GM21786 (cell line): Measurements from ENCODE around the gene OSBPL6.
"Not testable (repeated sequence)": the region's sequence is repeated elsewhere in the genome, so short reads cannot be mapped to it uniquely, and the experiment has no call there.

Experiments used
- ATAC-seq: cut with Tn5 transposase; IDR thresholded peaks from one replicate; pipeline ENCODE4 v1.9.1; 2021; ENCODE audit not compliant: unreplicated experiment

Gene OSBPL6

GRCh38 chr2:178331474-178332432 lies 137.4 kb downstream of the OSBPL6 start:
- no peak for ATAC-seq

DNA sequence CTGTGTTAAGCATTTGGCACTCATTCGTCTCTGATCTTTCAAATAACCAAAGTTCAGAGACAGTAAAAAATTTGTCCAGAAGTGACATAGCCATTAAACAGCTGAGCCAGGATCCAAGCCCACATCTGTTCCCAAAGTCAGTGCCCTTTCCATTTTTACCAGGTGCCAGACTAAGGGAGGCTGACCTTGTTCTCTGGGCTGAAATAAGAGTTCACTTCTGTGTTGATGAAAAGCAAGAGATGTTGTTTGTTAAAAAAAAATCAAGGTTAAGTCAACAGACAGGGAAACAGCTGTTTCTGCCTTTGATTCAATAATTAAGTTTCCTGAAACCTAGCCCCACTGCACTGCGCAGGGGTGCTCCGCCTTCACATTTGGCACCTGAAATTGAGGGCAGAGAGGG lies 139.5 kb downstream of the OSBPL6 start:
- no peak for ATAC-seq

DNA sequence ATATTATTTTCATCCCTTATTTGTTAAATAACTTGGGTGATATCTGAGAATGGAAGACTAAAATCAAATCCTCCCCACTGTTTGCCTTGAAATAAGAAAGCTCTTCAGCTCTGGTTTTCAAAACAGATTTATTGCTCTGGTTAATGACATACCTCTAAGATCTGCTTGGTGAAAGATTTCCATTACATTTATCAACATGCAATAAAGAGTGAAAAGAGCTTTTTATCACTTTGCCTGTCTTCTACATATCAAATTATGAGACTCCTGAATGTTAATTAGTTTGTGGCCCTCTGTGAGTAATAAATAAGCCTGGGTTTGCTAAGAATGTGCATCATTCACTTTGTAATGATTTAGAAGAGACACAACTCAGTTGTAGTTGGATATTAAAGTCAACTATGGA lies 140.9 kb downstream of the OSBPL6 start:
- no peak for ATAC-seq

- ATAC-seq: no peak
Measured at GRCh38 chr2:178344121-178344520, 149.8 kb downstream of the OSBPL6 start.

DNA sequence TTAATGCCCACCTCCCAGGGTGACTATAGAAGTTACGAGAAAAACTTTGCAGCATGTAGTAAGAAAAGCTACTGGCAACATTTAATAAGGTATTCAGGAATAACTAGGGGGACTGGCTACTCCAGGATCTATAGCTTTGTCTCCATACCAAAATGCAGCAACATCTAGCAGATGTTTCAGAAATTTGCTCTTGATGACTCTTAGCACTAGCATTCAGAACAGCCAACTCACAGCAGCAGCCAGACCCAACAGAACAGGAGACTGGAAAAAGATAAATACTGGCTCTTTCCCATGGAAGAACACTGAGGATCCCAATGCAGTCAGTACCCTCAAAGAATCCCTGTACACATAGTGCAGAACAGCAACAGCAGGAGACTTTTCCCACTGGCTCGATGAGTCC lies 151.6 kb downstream of the OSBPL6 start:
- no peak for ATAC-seq

- no peak for ATAC-seq
Measured at GRCh38 chr2:178350051-178350450, 155.7 kb downstream of the OSBPL6 start.

DNA sequence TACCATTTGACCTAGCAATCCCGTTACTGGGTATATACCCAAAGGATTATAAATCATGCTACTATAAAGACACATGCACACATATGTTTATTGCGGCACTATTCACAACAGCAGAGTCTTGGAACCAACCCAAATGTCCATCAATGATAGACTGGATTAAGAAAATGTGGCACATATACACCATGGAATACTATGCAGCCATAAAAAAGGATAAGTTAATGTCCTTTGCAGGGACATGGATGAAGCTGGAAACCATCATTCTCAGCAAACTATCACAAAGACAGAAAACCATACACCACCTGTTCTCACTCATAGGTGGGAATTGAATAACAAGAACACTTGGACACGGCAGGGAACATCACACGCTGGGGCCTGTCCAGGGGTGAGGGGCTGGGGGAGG lies 163.4 kb downstream of the OSBPL6 start:
- ATAC-seq: not testable (repeated sequence)

DNA sequence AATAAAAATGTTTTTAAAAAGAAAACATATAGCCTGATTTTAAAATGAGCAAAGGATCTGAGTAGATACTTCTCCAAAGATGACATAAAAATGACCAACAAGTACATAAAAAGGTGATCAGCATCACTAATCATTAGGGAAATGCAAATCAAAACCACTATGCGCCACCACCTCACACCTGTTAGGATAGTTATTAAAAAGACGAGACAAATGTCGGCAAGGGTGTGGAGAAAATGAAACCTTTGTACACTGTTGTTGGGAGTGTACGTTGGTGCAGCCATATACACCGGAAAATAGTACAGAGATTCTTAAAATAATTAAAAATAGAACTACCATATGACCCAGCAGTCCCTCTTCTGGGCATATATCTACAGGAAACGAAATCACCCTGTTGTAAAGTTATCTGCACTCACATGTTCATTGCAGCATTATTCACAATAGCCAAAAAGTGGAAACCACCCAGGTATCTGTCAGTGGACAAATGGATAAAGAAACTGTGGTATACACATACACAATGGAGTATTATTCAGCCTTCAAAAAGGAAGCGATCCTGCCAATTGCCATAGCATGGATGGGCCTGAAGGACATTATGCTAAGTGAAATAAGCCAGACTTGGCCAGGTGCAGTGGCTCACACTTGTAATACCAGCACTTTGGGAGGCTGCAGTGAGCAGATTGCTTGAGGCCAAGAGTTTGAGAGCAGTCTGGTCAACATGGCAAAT lies 165.0 kb downstream of the OSBPL6 start:
- no peak for ATAC-seq

DNA sequence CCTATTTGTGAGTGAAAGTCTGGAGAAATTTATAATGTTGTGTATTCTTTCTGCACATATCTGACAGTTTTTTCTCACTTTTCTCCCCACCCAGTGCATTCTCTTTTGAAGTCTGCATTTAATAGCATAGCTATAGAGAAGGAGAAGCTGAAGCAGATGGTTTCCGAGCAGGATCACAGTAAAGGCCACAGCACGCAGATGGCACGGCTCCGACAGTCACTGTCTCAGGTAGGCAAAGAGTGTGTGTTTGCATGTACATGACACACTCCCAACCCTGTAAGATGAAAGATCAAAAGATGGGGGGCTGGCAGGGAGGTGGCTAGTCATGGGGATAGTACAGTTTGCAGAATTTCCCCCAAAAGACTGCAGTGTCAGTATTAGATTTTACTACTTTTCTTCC lies 167.3 kb downstream of the OSBPL6 start:
- no peak for ATAC-seq

- no peak for ATAC-seq
Measured at GRCh38 chr2:178363252-178363651, 168.9 kb downstream of the OSBPL6 start.

- no peak for ATAC-seq
Measured at GRCh38 chr2:178365116-178365515, 170.8 kb downstream of the OSBPL6 start.

DNA sequence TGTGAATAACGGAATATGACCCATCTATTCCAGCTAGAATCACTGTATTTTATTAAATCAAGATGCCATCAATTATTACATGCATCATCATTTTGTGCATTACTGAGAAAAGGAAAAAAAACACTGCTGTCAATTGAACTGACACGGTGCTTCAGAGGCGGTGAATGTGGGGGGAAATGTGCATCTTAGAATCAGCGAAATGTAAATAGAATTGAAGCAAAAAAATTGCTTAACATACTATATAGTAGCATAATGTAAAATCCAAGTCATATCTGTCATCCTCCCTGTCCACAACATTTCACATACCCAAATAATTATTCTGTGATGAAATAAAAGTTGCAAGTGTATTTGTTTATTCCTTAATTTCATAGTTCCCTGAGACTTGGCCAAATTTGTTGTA lies 172.1 kb downstream of the OSBPL6 start:
- ATAC-seq: no peak

DNA sequence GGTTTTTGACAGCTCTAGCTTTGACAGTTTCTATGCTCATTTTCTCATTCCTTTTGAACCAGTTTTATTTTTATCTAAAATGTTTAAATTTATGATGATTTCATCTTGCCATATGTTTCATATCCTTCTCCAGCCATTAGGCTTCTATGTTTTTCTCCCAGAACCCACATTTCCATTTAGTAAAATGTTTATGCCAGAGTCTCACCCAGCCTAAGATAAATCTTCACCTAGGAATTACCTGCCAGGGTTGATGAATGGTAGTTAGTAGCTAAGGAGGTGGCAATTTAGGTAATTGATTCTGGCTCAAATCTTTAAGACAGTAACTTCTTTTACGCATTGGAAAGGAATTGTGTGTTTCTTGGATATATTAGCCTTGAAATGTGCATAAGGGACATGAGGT lies 173.0 kb downstream of the OSBPL6 start:
- no peak for ATAC-seq

GRCh38 chr2:178374865-178375264 lies 180.6 kb downstream of the OSBPL6 start:
- ATAC-seq: no peak

- no peak for ATAC-seq
Measured at GRCh38 chr2:178377046-178377445, 182.7 kb downstream of the OSBPL6 start.

- ATAC-seq: no peak
Measured at GRCh38 chr2:178379162-178380004, 185.1 kb downstream of the OSBPL6 start.

DNA sequence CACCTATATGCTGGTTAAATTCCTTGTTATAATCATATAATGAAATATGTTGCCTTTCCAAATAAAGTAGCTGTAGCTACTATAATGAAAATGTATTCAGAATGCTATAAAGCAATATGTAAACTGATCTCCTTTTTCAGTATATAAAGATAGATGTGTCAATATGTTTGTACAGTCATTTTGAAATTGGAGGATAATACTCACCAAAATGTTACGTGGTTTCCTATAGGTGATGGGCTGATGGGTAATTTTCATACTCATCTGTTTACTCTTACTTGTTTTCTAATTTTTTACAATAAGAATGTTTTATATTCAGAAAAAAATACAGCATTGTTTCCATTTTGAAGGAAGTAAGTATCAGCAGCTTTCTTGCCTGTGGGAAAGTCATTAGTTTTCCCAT lies 186.5 kb downstream of the OSBPL6 start:
- ATAC-seq: no peak

- ATAC-seq: no peak
Measured at GRCh38 chr2:178383718-178384117, 189.4 kb downstream of the OSBPL6 start.

GRCh38 chr2:178385595-178386148 lies 191.4 kb downstream of the OSBPL6 start:
- ATAC-seq: no peak

DNA sequence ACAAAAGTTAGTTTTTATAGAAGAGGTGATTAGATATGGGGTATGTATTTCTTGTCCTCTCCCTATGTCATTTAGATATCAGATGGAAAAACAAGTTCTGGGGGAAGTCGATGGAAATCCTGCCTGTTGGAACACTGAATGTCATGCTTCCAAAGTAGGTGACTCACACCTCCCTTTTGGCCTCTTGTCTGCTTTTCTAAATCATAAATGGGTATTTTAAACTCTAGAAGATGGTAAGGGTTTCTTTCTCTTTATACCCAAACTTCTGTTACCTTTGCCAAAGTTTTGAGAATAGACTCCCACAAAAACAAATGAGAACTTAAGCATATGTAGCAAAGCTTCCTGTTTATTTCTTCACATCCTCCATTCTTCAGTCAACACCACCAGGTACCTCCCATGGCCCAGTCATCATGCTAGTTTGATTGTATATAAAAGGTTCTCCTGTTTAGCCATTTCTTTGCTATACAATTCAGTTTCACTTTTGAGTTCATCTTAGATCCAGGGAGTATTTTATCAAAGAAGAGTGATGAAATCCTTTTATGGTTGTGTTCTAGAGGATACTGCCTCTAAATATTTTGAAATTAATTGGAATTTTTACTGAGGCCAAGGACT lies 192.8 kb downstream of the OSBPL6 start:
- no peak for ATAC-seq

- no peak for ATAC-seq
Measured at GRCh38 chr2:178388287-178388686, 194.0 kb downstream of the OSBPL6 start.
